Measurements from ENCODE around the gene ABLIM1. TPM values are rescaled to one million over a fixed set of nuclear protein-coding genes. Genes with fewer than 3 reads are reported as not detected.

The ABLIM1 gene
- total RNA-seq, 2 donors from 2014 or later, result 359 to 404 TPM

GRCh38 chr10:114687459-114687858 lies 29.4 kb upstream of the ABLIM1 start:
- DNase-seq (ENCODE audit: low spot score), result no peak
- Histone ChIP-seq H3K4me1 (peaks cover 0 to 44% of the 10 kb centered on the region in 2 donors), H3K36me3 (no peaks in the 10 kb centered on the region), H3K27me3 (no peaks in the 10 kb centered on the region), H3K27ac (peak overlapping the region; percentile 77 to 86), H3K9me3 (no peaks in the 10 kb centered on the region), H3K4me3 (no peak overlapping the region)
- TF ChIP-seq CTCF (IDR thresholded peaks at IDR 0.05), result no peak

- no peak for TF ChIP-seq CTCF (IDR thresholded peaks at IDR 0.05)
- no peaks in the 10 kb centered on the region for H3K36me3 ChIP-seq
- H3K27me3 ChIP-seq, result no peaks in the 10 kb centered on the region
- no peak overlapping the region for H3K4me3 ChIP-seq
- H3K9me3 ChIP-seq, result no peaks in the 10 kb centered on the region
- peaks cover 0 to 59% of the 10 kb centered on the region in 2 donors for H3K4me1 ChIP-seq
- peak overlapping the region; percentile 77 to 86 for H3K27ac ChIP-seq
- no peak for DNase-seq (ENCODE audit: low spot score)
Measured at GRCh38 chr10:114686013-114686412, 27.9 kb upstream of the ABLIM1 start.

DNA sequence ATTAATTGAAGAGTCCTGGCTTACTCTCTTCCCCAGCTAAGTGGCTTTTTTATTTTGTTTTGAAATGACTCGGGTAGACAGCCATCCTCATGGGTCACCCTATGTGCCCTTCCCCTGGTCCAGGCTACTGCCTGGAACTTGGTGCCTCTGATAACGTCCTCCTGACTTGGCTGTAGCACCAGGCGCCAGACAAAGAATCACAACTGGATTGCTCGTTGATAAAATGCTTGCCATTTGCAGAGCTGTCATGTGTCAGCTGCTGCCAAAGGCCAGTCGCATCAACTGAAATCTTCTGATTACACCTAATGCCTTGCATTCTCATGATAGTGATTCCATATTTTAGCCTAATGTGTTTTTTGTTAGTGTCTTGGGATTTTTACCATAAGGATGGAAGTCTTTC lies 27.4 kb upstream of the ABLIM1 start:
- no peaks in the 10 kb centered on the region for H3K27me3 ChIP-seq
- peak overlapping the region in 1 of 2 donors; percentile 0 for H3K4me3 ChIP-seq
- H3K4me1 ChIP-seq, result peaks cover 0 to 64% of the 10 kb centered on the region in 2 donors
- H3K27ac ChIP-seq, result peak overlapping the region; percentile 77 to 86
- no peaks in the 10 kb centered on the region for H3K36me3 ChIP-seq
- H3K9me3 ChIP-seq, result no peaks in the 10 kb centered on the region
- no peak for TF ChIP-seq CTCF (IDR thresholded peaks at IDR 0.05)
- DNase-seq (ENCODE audit: low spot score), result no peak

DNA sequence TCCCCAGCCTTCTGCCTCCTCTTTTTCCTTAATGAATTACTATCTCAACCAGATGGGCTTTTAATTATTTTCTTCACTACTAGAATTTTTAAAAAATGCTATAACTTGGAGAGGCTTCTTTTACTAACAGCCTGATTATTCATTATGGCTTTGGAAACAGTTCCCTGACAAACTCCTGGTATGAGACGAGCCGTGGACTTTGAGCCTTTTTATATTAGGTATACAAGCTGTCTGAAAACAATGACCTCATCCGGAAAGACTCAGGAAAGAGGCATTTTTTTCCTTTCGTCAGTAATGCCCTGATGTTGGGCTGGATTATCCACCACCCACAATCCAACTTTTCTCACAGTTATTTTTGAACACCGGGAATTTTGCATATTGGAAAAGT lies 26.7 kb upstream of the ABLIM1 start:
- Histone ChIP-seq H3K36me3 (no peaks in the 10 kb centered on the region), H3K27me3 (no peaks in the 10 kb centered on the region), H3K4me1 (peaks cover 0 to 66% of the 10 kb centered on the region in 2 donors), H3K9me3 (no peaks in the 10 kb centered on the region), H3K4me3 (peak overlapping the region in 1 of 2 donors; percentile 0), H3K27ac (peak overlapping the region; percentile 77 to 86)
- DNase-seq (ENCODE audit: low spot score), result no peak
- no peak for TF ChIP-seq CTCF (IDR thresholded peaks at IDR 0.05)

GRCh38 chr10:114684084-114684821 lies 26.2 kb upstream of the ABLIM1 start:
- H3K9me3 ChIP-seq, result no peaks in the 10 kb centered on the region
- peak overlapping the region; percentile 77 to 86 for H3K27ac ChIP-seq
- no peaks in the 10 kb centered on the region for H3K27me3 ChIP-seq
- H3K4me3 ChIP-seq, result peak overlapping the region; percentile 31 to 41
- TF ChIP-seq CTCF (IDR thresholded peaks at IDR 0.05), result no peak
- H3K36me3 ChIP-seq, result no peaks in the 10 kb centered on the region
- peaks cover 0 to 66% of the 10 kb centered on the region in 2 donors for H3K4me1 ChIP-seq
- DNase-seq (ENCODE audit: low spot score), result peak; percentile 77

DNA sequence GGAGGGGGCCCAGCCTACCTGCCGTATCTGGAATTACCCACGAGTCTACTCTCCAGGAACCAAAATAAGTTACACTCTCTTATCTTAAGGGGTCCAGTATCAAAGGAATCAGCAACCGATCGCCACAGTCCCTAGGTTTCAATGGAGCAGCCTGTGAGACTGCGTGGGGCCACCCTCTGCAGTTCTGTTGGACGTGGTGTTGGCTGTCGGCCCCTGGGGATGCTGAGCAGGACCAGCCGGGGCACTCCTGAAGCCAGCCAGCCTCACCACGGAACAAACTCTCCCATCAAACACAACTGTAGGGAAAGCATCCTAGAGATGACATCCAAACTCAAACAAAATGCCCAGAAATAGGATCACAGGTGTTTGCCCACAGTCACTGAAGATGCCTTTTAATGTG lies 25.5 kb upstream of the ABLIM1 start:
- no peaks in the 10 kb centered on the region for H3K9me3 ChIP-seq
- no peaks in the 10 kb centered on the region for H3K36me3 ChIP-seq
- DNase-seq (ENCODE audit: low spot score), result no peak
- H3K27me3 ChIP-seq, result no peaks in the 10 kb centered on the region
- no peak for TF ChIP-seq CTCF (IDR thresholded peaks at IDR 0.05)
- H3K27ac ChIP-seq, result peak overlapping the region; percentile 77 to 86
- H3K4me1 ChIP-seq, result peaks cover 0 to 66% of the 10 kb centered on the region in 2 donors
- peak overlapping the region; percentile 31 to 41 for H3K4me3 ChIP-seq
